GM18870 (cell line): ENCODE data around the gene SPIN2B.
"Not testable (repeated sequence)": the region's sequence is repeated elsewhere in the genome, so short reads cannot be mapped to it uniquely, and the experiment has no call there.

Experiments used
- ATAC-seq: cut with Tn5 transposase; IDR thresholded peaks from one replicate; pipeline ENCODE4 v1.9.1; 2021; ENCODE audit warnings: moderate library complexity; ENCODE audit not compliant: unreplicated experiment

The SPIN2B gene

DNA sequence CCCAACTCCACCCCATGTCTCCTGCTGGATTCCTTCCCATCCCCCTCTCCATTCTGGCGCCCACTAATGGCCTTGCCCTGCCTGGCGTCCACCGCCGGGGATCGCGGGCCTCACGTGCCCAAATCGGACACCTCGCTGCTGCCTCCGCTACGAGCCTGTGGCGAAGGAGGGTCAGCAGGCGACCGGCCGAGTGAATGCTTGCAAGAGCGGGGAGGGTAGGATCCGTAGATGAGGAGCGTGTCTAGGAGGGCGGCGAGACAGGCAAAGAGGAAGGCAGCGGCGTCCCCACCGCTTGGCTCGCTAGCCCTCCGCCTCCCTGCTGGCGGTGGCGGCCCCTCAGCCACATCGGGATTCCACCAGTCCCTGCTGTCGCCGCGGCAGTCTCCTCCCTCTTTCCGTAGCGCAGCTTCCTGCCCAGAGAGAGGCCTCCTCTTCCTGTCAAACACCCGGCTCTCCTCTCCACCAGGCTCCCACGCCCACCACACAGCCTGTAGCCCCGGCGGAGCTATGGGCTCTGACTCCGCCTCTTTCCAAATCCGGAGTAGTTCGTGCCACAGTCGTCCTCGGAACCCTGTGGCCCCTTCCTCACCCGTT lies at the start of gene SPIN2B:
Gene SPIN2B (minus strand): TSS at position 387 of the 594 bp plus-strand sequence.
- peak; percentile 100 for ATAC-seq

- ATAC-seq = no peak
These were observed 35.2 kb upstream of the SPIN2B start for GRCh38 chrX:57156397-57157049.

- ATAC-seq = no peak
These were observed 33.8 kb upstream of the SPIN2B start for GRCh38 chrX:57155171-57155570.

GRCh38 chrX:57152222-57152621 lies 30.9 kb upstream of the SPIN2B start:
- ATAC-seq = not testable (repeated sequence)

- ATAC-seq = no peak
These were observed 17.3 kb upstream of the SPIN2B start for GRCh38 chrX:57138674-57139073.

DNA sequence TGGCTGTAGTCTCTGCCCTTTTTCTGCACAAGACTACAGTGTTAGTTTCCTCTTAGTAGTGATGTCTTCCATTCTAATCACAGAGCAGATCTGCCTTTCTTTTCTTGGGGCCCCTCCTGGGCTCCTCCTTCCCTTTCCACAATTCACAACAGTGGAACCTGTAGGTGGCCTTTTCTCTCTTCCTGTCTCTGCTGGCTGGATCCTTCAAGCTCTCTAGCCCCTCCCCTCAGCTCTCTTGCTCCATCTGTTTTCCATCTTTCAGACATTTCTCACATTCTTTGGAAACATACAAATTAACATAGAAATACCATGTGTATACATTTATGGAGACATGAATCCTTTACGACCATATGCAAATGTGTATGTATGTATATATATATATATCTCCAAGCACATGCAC lies 16.2 kb upstream of the SPIN2B start:
- ATAC-seq = no peak

- ATAC-seq = not testable (repeated sequence)
These were observed 15.7 kb upstream of the SPIN2B start, which contains the start of gene SPIN2A for GRCh38 chrX:57137073-57137472. Gene SPIN2A (minus strand): TSS chrX:57137397. CDS start chrX:57136597, 800 bp downstream.

DNA sequence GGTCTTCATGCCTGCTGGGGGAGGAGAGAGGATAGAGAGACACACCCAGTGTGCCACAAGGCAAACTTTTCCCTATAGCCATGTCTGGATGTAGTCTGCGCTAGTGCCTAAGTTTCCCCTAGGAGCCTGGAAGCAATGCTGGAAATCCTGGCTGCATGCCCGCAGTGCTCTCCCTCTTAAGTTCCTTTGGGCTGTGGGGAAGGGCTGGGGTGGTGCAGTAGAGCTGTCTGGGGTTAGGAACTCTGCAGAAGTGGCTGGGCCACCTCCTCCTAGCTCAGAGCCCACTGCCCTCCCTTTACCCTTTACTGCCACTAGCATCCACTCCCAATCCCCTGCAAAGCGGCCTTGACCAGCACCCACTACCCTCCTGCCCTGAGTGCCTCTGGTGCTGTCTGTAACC lies 15.2 kb upstream of the SPIN2B start:
- not testable (repeated sequence) for ATAC-seq

DNA sequence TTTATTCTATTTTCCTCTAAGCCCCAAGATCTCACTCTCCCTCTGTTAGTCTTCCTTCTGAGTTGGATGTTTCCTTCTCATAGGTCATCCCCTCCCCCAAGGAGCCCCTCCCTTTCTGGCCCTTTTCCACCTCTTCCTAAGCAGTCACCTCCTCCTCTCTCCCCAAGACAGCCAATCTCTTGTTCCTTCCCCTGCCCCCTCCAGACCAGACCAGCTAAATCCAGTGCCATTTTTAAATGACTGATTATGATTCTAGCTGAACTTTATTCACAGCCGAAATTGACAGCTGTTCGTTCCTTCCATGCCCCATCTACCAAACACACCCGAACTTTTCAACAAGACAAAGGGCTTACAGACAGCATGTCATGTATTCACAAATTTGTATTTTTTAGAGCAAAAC lies 13.9 kb upstream of the SPIN2B start:
- no peak for ATAC-seq

- ATAC-seq = no peak
These were observed 13.4 kb upstream of the SPIN2B start for GRCh38 chrX:57134702-57135101.

DNA sequence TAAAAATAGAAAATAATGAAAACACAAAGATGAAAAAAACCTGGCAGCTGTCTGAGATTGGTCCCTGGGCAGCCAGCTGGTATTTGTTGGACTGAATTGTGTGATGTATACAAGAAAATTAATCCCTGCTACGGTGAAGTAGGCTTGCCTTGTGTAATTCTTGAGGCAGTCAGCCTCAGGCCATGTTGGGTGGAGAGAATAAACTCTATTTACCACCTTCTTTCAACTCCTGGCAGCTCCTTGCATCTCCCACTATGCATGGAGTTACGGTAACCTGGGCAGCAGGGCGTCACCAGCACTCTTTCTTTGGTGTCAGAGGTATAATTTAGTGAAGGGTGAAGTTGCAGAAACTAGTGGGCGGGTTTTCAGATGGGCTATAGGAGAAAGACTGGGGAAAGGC lies 12.4 kb upstream of the SPIN2B start:
- no peak for ATAC-seq

DNA sequence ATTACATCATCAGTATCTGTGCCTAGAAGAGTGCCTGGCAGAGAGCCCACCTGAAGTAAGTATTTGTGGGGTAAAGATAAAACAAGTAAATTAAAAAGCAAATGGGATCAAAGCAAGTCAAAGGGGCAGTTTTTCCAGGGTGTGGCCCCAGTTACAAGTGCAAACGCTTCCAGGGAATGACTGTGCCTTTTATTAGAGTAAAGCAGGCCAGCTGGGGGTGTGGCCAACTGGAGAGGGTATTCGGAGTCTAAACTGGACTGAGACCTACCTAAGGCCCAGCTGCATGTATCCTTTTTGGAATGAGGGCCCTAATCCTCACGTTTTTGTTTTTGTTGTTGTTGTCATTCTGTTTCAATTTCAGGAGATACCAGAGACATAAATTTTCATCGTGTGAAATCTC lies 11.9 kb upstream of the SPIN2B start:
- ATAC-seq = not testable (repeated sequence)

- ATAC-seq = no peak
These were observed 10.7 kb upstream of the SPIN2B start for GRCh38 chrX:57132046-57132445.

DNA sequence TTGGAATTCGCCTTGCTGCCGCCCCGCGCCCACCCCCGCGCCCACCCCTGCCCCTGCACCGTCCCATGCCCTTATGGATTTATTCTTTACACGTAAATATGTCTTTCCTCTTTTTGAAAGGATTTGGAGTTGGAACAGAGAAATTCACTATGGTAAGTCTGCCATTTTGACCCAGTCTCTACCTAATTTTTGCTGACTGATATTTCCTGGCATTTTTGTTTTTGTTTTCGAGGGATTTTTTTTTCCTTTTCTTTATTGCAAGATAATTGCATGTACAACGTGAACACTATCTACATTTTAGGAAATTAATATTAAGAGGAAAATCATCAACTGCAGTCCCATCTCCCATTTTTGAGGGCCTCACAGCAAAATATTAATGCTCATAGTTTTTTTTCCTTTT lies 468 bp upstream of the SPIN2B start:
- ATAC-seq = no peak

DNA sequence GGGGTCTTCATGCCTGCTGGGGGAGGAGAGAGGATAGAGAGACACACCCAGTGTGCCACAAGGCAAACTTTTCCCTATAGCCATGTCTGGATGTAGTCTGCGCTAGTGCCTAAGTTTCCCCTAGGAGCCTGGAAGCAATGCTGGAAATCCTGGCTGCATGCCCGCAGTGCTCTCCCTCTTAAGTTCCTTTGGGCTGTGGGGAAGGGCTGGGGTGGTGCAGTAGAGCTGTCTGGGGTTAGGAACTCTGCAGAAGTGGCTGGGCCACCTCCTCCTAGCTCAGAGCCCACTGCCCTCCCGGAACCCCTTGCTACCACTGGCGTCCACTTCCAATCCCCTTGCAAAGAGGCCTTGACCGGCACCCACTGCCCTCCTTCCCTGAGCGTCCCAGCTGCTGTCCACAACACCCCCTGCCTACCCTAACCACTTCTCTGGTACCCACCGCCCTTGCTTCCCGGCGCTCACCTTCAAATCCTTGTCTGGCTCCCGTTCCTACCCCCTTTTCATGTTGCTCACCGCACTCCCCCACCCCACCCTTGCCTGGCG lies 658 bp downstream of the SPIN2B start:
- not testable (repeated sequence) for ATAC-seq

DNA sequence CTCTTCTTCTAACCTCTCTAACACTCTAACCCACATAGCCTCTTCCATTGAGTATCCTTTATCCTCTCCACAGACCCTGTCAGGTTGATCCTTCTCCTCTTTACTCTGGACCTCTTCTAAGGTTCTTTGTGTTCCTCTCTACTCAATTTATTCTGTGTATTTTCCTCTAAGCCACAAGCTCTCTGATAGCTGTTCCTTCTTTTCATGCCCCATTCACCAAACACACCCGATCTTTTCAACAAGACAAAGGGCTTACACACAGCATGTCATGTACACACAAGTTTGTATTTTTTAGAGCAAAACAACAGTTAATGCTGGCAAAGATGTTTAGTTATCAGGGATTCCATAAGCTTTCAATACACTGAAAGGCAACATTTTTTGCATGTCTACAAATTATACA lies 1.9 kb downstream of the SPIN2B start:
- ATAC-seq = no peak

DNA sequence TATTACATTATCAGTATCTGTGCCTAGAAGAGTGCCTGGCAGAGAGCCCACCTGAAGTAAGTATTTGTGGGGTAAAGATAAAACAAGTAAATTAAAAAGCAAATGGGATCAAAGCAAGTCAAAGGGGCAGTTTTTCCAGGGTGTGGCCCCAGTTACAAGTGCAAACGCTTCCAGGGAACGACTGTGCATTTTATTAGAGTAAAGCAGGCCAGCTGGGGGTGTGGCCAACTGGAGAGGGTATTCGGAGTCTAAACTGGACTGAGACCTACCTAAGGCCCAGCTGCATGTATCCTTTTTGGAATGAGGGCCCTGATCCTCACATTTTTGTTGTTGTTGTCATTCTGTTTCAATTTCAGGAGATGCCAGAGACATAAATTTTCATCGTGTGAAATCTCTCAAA lies 3.8 kb downstream of the SPIN2B start:
- not testable (repeated sequence) for ATAC-seq

DNA sequence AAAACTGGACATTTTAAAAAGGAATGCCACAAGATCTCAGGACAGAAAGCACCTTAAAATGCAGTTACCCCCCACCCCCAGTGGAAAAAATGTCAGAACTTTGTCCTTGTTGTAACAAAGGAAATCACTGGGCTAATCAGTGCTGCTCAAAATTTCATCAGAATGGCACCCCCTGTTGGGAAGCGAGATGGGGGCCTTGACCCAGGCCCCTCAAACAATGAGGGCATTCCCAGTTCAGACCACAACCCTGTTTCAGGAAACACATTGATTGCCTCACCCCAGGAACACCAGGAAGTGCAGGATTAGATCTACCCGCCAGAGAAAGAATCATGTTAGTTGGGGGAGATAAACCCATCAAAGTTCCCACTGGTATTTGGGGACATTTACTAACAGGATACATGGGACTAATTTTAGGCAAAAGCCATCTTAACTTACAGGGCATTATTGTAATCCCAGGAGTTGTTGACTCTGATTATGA lies 16.4 kb downstream of the SPIN2B start:
- no peak for ATAC-seq

- ATAC-seq = no peak
These were observed 16.9 kb downstream of the SPIN2B start for GRCh38 chrX:57104406-57104805.

GRCh38 chrX:57103489-57103888 lies 17.9 kb downstream of the SPIN2B start:
- no peak for ATAC-seq

DNA sequence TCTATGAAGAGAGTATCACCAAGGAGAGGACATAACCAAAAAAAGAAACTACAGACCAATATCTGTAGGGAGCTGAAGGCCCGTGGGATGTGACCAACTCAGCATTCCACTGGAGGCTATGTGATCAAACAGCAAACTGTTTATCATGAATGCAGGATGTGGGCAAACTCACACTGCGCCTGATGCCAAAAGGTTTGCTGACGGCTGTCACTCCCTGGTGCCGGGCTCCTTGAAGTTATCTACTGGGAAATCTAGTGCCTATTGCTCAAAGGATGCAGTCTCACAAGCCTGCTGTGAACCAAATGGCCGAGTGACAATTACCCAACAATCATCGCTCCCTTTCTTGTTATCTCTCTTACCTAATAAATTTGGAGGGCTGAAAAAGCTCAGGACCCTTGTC lies 18.4 kb downstream of the SPIN2B start:
- not testable (repeated sequence) for ATAC-seq

DNA sequence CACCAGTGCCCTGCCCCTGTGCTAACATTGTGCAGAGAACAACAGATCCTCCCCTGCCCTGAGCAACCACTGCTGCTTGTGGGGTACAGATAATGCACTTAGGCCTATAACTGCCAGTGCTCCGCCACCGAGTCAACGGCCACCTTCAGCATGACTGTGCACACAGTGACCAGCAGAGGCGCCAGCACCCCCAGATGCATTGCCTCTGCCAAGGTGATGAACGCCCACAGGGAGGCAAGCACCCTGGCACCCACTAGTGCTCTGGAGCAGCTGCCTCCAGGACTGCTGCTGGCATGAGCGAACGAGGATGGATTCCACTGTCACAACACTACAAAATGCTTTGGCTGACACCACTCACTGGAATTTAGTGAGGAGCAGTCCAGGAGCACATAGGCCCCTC lies 38.2 kb downstream of the SPIN2B start:
- ATAC-seq = no peak
